Duodenal mucosa (tissue), 2 donors: ENCODE measurements around the gene SLC9A7.

ENCODE experiments used
- H3K27ac ChIP-seq: one replicate; pipeline ENCODE4 v1.7.0; 2013; ENCODE audit warnings: low read depth, low read length
- H3K27me3 ChIP-seq, 2 donors: one replicate each; pipeline ENCODE4 v1.7.0; 2013; ENCODE audit warnings: low read length in 2 of 2, control low read depth in 1 of 2; ENCODE audit not compliant: insufficient read depth in 2 of 2, control insufficient read depth in 1 of 2
- H3K36me3 ChIP-seq, 2 donors: one replicate each; pipeline ENCODE4 v1.7.0; 2013; ENCODE audit warnings: low read length in 2 of 2, control low read depth in 1 of 2; ENCODE audit not compliant: insufficient read depth in 2 of 2, control insufficient read depth in 1 of 2
- H3K4me1 ChIP-seq, 2 donors: one replicate each; pipeline ENCODE4 v1.7.0; 2013; ENCODE audit warnings: low read length in 2 of 2, control low read depth in 1 of 2; ENCODE audit not compliant: insufficient read depth in 2 of 2, control insufficient read depth in 1 of 2
- H3K4me3 ChIP-seq, 2 donors: one replicate each; pipeline ENCODE4 v1.7.0; 2013; ENCODE audit warnings: low read length in 2 of 2, low read depth in 1 of 2
- H3K9ac ChIP-seq, 2 donors: one replicate each; pipeline ENCODE4 v1.7.0; 2013; ENCODE audit warnings: low read length in 2 of 2, low read depth in 1 of 2
- H3K9me3 ChIP-seq, 2 donors: one replicate each; pipeline ENCODE4 v1.7.0; 2013; ENCODE audit warnings: low read length in 2 of 2, control low read depth in 1 of 2; ENCODE audit not compliant: control insufficient read depth in 1 of 2

SLC9A7 gene

GRCh38 chrX:46617906-46618305 is 141.0 kb downstream of the SLC9A7 start:
- H3K4me3 ChIP-seq: no peak overlapping the region
- H3K9ac ChIP-seq: no peak overlapping the region
- no peaks in the 10 kb centered on the region for H3K27me3 ChIP-seq
- H3K4me1 ChIP-seq: no peaks in the 10 kb centered on the region
- no peaks in the 10 kb centered on the region for H3K9me3 ChIP-seq
- no peak overlapping the region for H3K27ac ChIP-seq
- no peaks in the 10 kb centered on the region for H3K36me3 ChIP-seq

- Histone ChIP-seq H3K4me1 (no peaks in the 10 kb centered on the region), H3K36me3 (no peaks in the 10 kb centered on the region), H3K9me3 (no peaks in the 10 kb centered on the region), H3K27me3 (no peaks in the 10 kb centered on the region), H3K9ac (no peak overlapping the region), H3K4me3 (no peak overlapping the region), H3K27ac (no peak overlapping the region)
Measured at GRCh38 chrX:46611658-46612362, 147.1 kb downstream of the SLC9A7 start.

GRCh38 chrX:46610070-46610658 is 148.8 kb downstream of the SLC9A7 start:
- Histone ChIP-seq H3K27ac (no peak overlapping the region), H3K9me3 (no peaks in the 10 kb centered on the region), H3K4me1 (no peaks in the 10 kb centered on the region), H3K9ac (no peak overlapping the region), H3K4me3 (no peak overlapping the region), H3K27me3 (no peaks in the 10 kb centered on the region), H3K36me3 (no peaks in the 10 kb centered on the region)

- H3K4me3 ChIP-seq: no peak overlapping the region
- H3K9me3 ChIP-seq: no peaks in the 10 kb centered on the region
- H3K27ac ChIP-seq: no peak overlapping the region
- no peaks in the 10 kb centered on the region for H3K27me3 ChIP-seq
- H3K4me1 ChIP-seq: no peaks in the 10 kb centered on the region
- no peak overlapping the region for H3K9ac ChIP-seq
- no peaks in the 10 kb centered on the region for H3K36me3 ChIP-seq
Measured at GRCh38 chrX:46607916-46608315, 151.0 kb downstream of the SLC9A7 start.

- H3K27me3 ChIP-seq: no peaks in the 10 kb centered on the region
- H3K27ac ChIP-seq: no peak overlapping the region
- H3K9me3 ChIP-seq: no peaks in the 10 kb centered on the region
- H3K4me3 ChIP-seq: no peak overlapping the region
- H3K4me1 ChIP-seq: no peaks in the 10 kb centered on the region
- H3K9ac ChIP-seq: no peak overlapping the region
- peaks cover 0 to 3% of the 10 kb centered on the region in 2 donors for H3K36me3 ChIP-seq
Measured at GRCh38 chrX:46602468-46603102, 156.3 kb downstream of the SLC9A7 start.

GRCh38 chrX:46601283-46601682 is 157.6 kb downstream of the SLC9A7 start:
- H3K4me1 ChIP-seq: no peaks in the 10 kb centered on the region
- peaks cover 0 to 3% of the 10 kb centered on the region in 2 donors for H3K36me3 ChIP-seq
- no peaks in the 10 kb centered on the region for H3K27me3 ChIP-seq
- H3K9ac ChIP-seq: no peak overlapping the region
- H3K9me3 ChIP-seq: no peaks in the 10 kb centered on the region
- no peak overlapping the region for H3K4me3 ChIP-seq
- H3K27ac ChIP-seq: no peak overlapping the region

- Histone ChIP-seq H3K9me3 (no peaks in the 10 kb centered on the region), H3K36me3 (peaks cover 0 to 3% of the 10 kb centered on the region in 2 donors), H3K4me3 (no peak overlapping the region), H3K4me1 (no peaks in the 10 kb centered on the region), H3K27me3 (no peaks in the 10 kb centered on the region), H3K27ac (no peak overlapping the region), H3K9ac (no peak overlapping the region)
Measured at GRCh38 chrX:46599051-46599560, 159.8 kb downstream of the SLC9A7 start.

GRCh38 chrX:46597771-46598170 is 161.1 kb downstream of the SLC9A7 start:
- peaks cover 0 to 3% of the 10 kb centered on the region in 2 donors for H3K36me3 ChIP-seq
- no peak overlapping the region for H3K27ac ChIP-seq
- H3K9me3 ChIP-seq: no peaks in the 10 kb centered on the region
- no peak overlapping the region for H3K9ac ChIP-seq
- no peaks in the 10 kb centered on the region for H3K27me3 ChIP-seq
- H3K4me3 ChIP-seq: no peak overlapping the region
- no peaks in the 10 kb centered on the region for H3K4me1 ChIP-seq

- H3K9me3 ChIP-seq: no peaks in the 10 kb centered on the region
- H3K27ac ChIP-seq: no peak overlapping the region
- no peak overlapping the region for H3K4me3 ChIP-seq
- no peaks in the 10 kb centered on the region for H3K4me1 ChIP-seq
- peaks cover 0 to 3% of the 10 kb centered on the region in 2 donors for H3K36me3 ChIP-seq
- H3K9ac ChIP-seq: no peak overlapping the region
- H3K27me3 ChIP-seq: no peaks in the 10 kb centered on the region
Measured at GRCh38 chrX:46597208-46597607, 161.7 kb downstream of the SLC9A7 start.

- H3K36me3 ChIP-seq: no peaks in the 10 kb centered on the region
- no peaks in the 10 kb centered on the region for H3K9me3 ChIP-seq
- no peak overlapping the region for H3K4me3 ChIP-seq
- H3K4me1 ChIP-seq: no peaks in the 10 kb centered on the region
- no peak overlapping the region for H3K9ac ChIP-seq
- H3K27me3 ChIP-seq: no peaks in the 10 kb centered on the region
- H3K27ac ChIP-seq: no peak overlapping the region
Measured at GRCh38 chrX:46595084-46595483, 163.8 kb downstream of the SLC9A7 start.
